Erythroblast (primary cell): ENCODE measurements around the gene CNTN4.

ENCODE experiments used
- GATA1 ChIP-seq: IDR thresholded peaks from 2 replicates; pipeline ENCODE4 v1.6.1; 2011; ENCODE audit warnings: low read depth, mild to moderate bottlenecking, control low read depth, low read length, moderate library complexity
- POLR2A ChIP-seq: IDR thresholded peaks from 2 replicates; pipeline ENCODE4 v1.6.1; 2011; ENCODE audit warnings: mild to moderate bottlenecking, low read length

DNA sequence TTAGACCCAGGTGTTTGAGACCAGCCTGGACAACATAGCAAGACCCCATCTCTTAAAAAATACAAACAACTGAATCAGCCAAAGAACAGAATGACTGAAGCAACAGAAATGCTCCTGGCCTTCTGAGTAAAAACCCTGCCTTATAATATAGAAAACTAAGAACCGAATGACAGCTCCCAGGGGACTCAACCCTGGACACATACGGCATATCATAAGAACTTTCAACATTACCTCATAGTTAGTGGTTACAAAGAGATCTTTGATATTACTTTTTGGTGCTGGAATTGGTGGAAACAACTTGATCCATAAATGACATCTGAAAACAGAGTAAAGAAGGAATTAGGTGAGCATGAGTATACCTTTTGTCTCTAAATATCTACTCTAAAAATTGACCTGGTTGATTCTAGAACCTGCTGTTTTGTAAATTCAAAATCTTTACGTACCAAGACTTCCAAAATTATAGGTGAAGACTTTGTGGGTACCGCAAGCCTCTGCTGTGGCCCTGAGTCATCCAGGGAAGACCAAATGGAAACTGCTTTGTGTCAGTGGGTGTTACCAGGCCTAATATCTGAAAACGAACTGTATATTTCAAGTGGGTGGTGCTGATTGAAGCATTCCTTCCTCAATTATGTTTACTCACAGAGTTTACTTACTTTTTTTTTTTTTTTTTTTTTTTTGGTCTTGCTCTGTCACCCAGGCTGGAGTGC, 976.0 kb downstream of the CNTN4 start:
- TF ChIP-seq POLR2A (no peak), GATA1 (no peak)
